GM21717 (cell line): ENCODE measurements around the gene PLCB1.
"Not testable (repeated sequence)": the region's sequence is repeated elsewhere in the genome, so short reads cannot be mapped to it uniquely, and the experiment has no call there.

ENCODE experiments used
- ATAC-seq: cut with Tn5 transposase; IDR thresholded peaks from one replicate; pipeline ENCODE4 v1.9.1; 2021; ENCODE audit warnings: mild to moderate bottlenecking, moderate library complexity; ENCODE audit not compliant: unreplicated experiment

Gene PLCB1

GRCh38 chr20:8639112-8639778 lies 507.2 kb downstream of the PLCB1 start:
- ATAC-seq = no peak

GRCh38 chr20:8640461-8640860 lies 508.4 kb downstream of the PLCB1 start:
- ATAC-seq = no peak

- no peak for ATAC-seq
These were observed 510.2 kb downstream of the PLCB1 start for GRCh38 chr20:8642247-8642646.

GRCh38 chr20:8644468-8644867 lies 512.4 kb downstream of the PLCB1 start:
- ATAC-seq = not testable (repeated sequence)

GRCh38 chr20:8645326-8645725 lies 513.3 kb downstream of the PLCB1 start:
- ATAC-seq = no peak

DNA sequence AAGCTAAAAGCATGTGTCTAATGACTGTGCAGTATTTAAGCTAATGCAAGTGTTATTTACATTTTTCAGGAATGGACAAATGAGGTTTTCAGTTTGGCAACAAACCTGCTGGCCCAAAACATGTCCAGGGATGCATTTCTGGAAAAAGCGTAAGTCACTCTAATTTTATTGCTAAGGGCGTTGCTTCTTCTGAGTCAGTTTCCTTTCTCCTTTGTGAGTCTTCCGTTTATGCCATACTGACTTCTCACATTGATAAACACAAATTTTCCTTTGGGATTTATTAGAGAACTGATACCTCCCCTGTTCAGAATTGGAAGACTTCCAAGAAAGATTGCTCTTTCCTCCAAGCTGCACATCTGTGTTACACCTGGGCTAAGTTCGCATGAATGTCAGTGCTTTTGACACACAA lies 514.0 kb downstream of the PLCB1 start:
- ATAC-seq = no peak

DNA sequence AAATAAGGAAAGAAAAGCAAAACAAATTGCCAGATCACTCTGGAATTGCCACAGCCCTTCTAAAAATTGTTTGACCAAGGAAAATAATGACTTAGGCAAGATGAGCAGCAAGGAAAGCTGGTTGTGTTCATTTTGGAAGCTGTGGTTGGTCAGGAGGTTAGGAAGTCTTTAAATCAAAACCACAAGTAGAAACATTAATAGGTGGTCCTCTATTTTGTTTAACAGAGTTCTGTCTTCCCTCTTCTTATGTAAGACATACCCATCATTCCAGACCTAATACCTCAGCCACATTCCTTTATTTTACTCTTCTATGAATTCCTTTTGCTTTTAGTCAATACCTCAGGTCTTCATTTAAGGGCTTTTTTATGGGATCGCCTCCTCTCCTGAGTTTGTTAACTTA lies 514.6 kb downstream of the PLCB1 start:
- no peak for ATAC-seq

DNA sequence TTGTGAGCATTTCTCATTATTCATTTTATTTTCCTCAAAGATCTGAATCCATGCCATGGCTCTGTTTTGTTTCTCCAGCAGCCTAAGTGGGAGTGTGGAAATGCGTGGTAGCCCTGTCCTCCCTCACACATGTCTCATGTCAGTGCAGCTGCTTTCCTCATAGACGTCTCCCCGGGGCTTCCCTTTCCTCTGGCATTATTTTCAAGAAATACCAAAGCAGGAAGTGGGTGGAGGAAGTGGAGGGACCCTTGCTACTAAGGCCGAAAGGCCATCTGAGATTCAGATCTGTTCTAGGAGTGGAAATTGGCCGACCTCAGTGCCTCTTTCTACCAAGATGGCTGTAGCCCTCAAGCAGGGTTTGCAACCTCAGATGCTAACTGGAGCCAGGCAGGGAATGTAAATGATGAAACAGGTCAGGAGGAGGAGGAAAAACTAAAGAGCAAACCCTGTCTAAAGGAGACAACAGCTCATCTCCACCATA lies 515.9 kb downstream of the PLCB1 start:
- no peak for ATAC-seq

DNA sequence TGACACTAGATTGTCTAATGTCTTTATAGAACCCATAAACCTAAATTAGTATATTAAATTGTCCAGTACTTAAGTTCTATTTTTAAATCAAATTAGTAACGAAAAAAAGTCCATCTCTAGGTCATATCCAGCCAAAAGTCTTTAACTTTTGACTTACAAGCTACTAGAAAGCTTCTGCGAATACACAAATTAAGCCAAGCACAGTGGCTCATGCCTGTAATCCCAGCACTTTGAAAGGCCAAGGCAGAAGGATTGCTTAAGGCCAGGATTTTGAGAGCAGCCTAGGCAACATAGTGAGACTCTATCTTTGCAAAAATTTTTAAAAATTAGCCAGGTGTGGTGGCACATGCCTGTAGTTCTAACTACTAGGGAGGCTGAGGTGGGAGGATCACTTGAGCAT lies 516.4 kb downstream of the PLCB1 start:
- no peak for ATAC-seq

DNA sequence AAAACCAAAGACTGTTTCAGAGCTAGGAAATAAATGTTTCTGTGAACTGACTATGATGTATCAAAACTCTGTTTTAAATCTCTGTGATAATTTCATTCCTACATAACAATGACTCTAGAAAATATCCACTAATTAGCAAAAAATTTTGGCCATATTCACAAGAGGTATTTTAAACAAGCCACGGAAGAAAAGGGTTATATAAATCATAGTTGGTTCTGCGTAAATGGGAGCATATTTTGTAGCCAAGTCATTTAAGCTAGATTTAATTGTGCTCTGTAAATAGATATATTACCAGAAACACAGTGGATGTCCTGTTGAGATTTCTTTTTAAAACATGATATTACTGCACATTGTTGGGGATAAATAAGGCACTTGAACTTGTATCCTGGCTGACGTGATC lies 520.3 kb downstream of the PLCB1 start:
- no peak for ATAC-seq

DNA sequence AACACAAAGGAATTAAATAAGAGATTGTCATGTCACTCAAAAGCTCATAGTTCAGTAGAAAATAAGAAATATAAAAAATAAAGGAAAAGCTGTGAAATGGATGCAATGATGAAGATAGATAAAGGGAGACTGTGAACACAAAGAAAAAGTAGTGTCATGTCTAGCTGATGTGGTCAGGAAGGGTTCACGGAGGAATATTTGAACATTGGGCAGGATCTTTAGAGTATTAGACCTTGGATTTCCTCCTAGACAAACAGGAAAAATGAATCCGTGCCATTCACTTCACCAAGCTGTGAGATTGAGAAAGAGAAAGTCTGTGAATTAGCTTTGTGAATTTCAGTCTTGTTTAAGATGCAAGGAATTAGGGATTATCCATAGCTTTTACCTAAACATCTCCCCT lies 522.4 kb downstream of the PLCB1 start:
- ATAC-seq = no peak

DNA sequence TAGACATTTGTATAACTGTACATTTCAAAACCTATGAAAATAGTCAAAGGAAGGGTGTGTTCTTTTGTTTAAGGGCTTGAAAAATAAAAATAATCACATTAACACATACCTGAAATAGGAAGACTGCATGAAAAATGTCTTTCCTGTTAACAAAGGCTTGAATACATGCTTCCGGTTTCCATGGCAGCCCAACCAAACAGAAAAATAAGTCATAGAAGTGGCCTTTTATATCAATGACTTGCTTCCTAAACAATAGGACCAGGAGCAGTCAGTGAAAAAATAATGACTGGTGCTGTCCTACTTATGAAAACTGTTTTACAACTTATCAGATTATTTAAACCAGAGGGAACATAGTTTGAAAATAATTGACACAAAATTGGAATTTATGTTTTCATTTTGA lies 524.3 kb downstream of the PLCB1 start:
- ATAC-seq = no peak

DNA sequence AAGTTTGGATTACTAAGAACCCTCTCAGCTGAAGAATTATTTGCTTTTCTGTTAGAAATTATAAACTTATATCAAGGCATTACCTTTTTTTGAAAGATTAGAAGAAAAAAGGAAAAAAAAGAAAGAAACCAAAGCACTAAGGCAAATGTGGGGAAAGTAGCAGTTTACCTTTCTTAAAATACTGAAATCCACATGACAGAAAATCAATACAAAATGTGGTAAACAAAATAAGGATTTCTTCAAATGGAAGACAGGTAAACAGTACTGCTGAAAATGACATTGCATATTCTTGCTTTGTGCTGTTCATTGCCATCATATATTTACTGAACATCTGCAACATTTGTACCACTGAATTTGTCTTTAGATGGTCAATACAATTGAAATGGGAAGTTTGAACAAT lies 525.6 kb downstream of the PLCB1 start:
- ATAC-seq = no peak

GRCh38 chr20:8658103-8658502 lies 526.0 kb downstream of the PLCB1 start:
- ATAC-seq = no peak

DNA sequence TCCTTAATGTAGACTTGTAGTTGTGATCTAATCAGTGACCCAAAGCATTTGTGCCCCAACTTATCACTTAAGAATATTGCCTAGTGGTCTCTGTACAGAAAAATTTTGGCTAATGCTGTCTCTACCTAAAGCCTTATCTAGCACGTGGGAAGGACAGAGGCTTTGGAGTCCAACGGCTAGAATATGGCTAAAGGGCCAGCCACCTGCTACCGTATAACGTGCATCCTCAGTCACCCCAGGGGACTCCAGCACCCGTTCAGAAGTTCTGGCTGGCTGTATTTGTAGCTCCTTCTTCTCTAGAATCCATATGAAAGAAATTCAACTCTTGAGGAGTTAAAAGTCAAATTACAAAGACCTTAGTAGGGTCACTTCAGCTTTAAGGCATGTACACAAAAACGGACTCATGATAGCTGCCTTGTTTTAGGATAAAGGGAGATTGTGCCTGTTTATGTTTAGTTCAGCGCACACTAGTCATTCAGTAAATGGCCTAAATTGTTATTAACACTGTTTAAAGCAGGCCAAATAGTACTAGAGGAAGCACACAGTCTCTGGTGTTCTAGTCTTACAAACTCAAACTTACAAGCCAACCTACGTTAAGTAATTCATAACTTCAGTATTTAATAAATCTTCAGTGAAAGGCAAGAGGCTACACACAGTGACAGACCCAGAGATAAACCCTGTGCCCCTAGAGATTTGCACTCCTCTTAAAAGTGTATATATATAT lies 529.3 kb downstream of the PLCB1 start:
- no peak for ATAC-seq

DNA sequence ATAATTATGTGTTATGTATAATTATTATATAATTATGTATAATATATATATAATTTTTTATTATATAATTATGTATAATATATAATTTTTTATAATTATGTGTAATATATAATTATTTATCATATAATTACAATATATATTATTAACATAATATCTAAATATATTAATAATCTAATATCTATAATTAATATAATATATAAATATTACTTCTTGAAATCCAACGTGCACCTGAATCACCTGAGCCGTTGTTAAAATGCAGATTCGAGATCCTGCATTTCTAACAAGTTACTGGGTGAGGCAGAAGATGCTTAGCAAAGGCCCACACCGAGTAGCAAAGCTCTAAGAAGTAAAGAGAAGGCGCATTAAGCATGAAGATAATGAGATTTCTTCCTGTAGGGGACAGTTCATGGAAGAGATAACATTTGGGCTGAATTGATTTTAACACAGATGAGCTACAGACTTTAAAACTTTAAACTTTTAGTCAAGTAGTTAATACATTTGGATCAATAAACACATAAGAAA lies 530.4 kb downstream of the PLCB1 start:
- ATAC-seq = no peak

DNA sequence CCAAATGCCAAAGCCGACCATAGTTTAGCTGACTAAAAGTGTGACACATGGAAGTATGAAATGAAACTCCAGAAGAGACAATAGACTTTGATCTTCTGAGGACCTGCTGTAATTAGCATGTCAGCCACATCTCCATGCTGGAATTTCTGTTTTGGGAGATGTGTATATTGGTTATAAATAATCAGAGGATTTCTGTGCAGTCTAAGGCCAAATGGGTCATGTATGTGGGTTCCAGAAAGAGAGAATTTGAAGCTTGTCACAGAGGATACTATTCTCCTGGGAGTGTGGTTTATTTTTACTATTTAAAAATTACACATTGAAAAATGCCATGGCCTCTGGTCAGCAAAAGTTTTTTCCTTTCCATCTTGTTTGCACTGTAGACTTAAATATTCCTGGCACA lies 531.4 kb downstream of the PLCB1 start:
- ATAC-seq = no peak

GRCh38 chr20:8664778-8665177 lies 532.7 kb downstream of the PLCB1 start:
- ATAC-seq = no peak

DNA sequence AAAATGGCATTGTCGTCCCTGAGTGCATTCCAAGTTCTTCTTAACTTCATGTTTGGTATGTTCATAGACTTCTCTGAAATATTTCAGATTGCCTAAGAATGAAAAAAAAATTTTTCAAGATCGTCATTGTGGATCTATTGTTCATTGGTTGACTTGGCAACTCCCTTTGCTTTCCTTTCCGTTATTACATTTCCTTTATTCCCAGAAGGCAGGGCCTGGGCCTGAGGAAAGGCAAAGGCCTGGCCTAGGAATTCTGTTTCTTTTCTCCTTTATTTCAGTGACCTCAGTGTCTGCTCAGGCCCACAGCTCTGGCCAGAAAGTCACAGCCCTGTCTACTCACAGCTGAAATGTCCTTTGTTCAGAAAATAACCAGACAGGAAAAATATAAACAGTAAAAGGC lies 535.2 kb downstream of the PLCB1 start:
- no peak for ATAC-seq

DNA sequence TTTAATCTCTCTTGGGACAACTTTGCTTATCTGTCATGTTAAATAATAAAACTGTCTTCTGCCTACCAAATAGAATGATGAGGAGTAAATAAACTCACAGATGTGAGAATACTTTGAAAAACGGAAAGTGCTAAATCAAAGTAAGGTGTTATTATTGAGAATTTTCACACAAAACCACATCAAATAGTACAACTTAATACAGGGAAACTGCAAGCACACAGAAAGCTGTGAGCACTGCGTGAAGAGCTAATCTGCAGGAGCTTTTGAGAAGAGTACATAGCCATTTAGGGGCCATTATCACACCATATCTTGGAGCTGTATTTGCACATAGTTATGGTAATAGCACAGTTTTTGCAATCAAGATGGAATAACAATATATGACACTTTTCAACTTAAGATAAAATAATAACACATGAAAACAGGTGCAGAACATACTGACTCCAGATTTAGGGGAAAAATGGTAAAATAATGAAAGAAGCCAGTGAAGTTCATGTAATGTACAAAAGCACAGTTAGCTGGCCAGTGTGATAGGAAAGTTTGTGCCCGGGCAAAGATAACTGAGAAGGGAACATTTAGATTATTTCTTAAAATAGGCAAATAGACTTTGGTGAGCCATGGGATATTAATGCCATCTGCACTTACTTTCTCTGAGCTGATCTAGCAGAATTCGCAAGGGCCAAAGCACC lies 538.3 kb downstream of the PLCB1 start:
- no peak for ATAC-seq

- no peak for ATAC-seq
These were observed 538.8 kb downstream of the PLCB1 start for GRCh38 chr20:8670893-8671215.

GRCh38 chr20:8671370-8671961 lies 539.4 kb downstream of the PLCB1 start:
- ATAC-seq = no peak
